ENCODE data around the gene DMBT1.

Gene DMBT1

DNA sequence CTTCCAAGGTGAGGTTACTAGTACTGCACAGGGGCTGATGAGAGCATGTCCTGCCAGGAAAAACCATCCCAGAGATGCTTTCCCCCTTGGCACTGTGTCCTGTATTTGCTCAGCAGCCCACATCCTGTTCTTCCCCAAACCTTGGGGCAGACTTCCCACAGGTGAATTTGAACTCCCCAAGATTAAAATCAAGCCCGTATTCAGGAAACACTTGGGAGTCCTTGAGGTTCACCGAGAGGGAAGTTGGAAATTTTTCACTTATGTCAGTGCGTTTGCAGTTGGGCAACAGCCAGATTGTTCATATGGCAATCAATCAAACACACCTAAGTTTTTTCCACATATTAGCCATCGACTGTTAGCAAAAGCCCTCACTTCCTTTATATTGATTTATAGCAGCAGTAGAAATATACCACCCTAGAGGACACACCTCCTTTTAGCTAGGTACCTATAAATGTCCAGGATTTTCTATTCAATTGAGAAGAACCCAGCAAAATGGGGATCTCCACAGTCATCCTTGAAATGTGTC lies at the start of gene DMBT1:
TSS of gene DMBT1 (plus strand) at position 476 of the 526 bp plus-strand sequence. CDS start at position 493, 17 bp downstream.
- DNase-seq (ENCODE audit: low read depth in 1 of 2, low spot score in 1 of 2) = peak in 1 of 2 experiments; percentile 73
- no peak for TF ChIP-seq JUND (IDR thresholded peaks at IDR 0.05; ENCODE audit: low read depth)
- in situ Hi-C loops (cut with HindIII; ENCODE audit: low pct_unique_long_range_greater_than_20kb, low sequenced_read_pairs) = no loop called here

DNA sequence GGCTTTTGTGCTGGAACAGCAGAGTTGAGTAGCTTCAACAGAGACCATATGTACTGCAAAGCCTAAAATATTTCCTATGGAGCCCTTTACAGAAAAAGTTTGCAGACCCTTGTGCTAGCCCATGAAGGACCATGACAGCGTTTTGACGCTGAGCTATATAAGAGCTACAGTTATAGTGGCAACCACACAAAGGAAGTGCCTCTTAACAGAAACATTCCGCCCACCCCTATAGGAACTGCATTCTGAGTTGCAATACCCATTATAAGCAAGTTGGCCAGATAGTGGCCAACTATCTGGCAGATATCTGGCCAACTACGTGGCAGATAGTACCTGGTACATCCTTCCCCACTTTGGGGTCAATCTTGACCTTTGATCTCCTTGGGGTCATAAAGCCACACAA lies 47.5 kb upstream of the DMBT1 start:
- in situ Hi-C loops (cut with HindIII; ENCODE audit: low pct_unique_long_range_greater_than_20kb, low sequenced_read_pairs) = no loop called here
- no peak for DNase-seq (ENCODE audit: low read depth in 1 of 2, low spot score in 1 of 2)
- no peak for TF ChIP-seq JUND (IDR thresholded peaks at IDR 0.05; ENCODE audit: low read depth)

DNA sequence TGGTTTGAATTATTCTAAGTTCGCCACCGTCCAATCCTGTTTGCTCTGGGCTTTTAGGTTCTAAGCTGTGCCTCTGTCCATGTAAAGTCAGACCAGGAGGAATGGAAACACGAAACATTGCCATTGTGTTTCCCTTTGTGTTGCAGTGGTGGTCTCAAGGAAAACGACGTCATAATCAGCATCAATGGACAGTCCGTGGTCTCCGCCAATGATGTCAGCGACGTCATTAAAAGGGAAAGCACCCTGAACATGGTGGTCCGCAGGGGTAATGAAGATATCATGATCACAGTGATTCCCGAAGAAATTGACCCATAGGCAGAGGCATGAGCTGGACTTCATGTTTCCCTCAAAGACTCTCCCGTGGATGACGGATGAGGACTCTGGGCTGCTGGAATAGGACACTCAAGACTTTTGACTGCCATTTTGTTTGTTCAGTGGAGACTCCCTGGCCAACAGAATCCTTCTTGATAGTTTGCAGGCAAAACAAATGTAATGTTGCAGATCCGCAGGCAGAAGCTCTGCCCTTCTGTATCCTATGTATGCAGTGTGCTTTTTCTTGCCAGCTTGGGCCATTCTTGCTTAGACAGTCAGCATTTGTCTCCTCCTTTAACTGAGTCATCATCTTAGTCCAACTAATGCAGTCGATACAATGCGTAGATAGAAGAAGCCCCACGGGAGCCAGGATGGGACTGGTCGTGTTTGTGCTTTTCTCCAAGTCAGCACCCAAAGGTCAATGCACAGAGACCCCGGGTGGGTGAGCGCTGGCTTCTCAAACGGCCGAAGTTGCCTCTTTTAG lies 46.3 kb upstream of the DMBT1 start:
- no peak for DNase-seq (ENCODE audit: low read depth in 1 of 2, low spot score in 1 of 2)
- in situ Hi-C loops (cut with HindIII; ENCODE audit: low pct_unique_long_range_greater_than_20kb, low sequenced_read_pairs) = no loop called here

GRCh38 chr10:122515022-122515424 lies 45.5 kb upstream of the DMBT1 start:
- in situ Hi-C loops (cut with HindIII; ENCODE audit: low pct_unique_long_range_greater_than_20kb, low sequenced_read_pairs) = no loop called here
- no peak for TF ChIP-seq JUND (IDR thresholded peaks at IDR 0.05; ENCODE audit: low read depth)
- no peak for DNase-seq (ENCODE audit: low read depth in 1 of 2, low spot score in 1 of 2)

More for the DNA sequence above, 46.3 kb upstream of the DMBT1 start:
- TF ChIP-seq JUND (IDR thresholded peaks at IDR 0.05; ENCODE audit: low read depth) = no peak

- no peak for TF ChIP-seq JUND (IDR thresholded peaks at IDR 0.05; ENCODE audit: low read depth)
- in situ Hi-C loops (cut with HindIII; ENCODE audit: low pct_unique_long_range_greater_than_20kb, low sequenced_read_pairs) = no loop called here
Observed at GRCh38 chr10:122515588-122516231, 44.8 kb upstream of the DMBT1 start.

GRCh38 chr10:122516734-122517133 lies 43.8 kb upstream of the DMBT1 start:
- in situ Hi-C loops (cut with HindIII; ENCODE audit: low pct_unique_long_range_greater_than_20kb, low sequenced_read_pairs) = no loop called here
- no peak for DNase-seq (ENCODE audit: low read depth in 1 of 2, low spot score in 1 of 2)
- no peak for TF ChIP-seq JUND (IDR thresholded peaks at IDR 0.05; ENCODE audit: low read depth)

More at GRCh38 chr10:122515588-122516231, 44.8 kb upstream of the DMBT1 start:
- DNase-seq (ENCODE audit: low read depth in 1 of 2, low spot score in 1 of 2) = no peak

- no peak for DNase-seq (ENCODE audit: low read depth in 1 of 2, low spot score in 1 of 2)
- in situ Hi-C loops (cut with HindIII; ENCODE audit: low pct_unique_long_range_greater_than_20kb, low sequenced_read_pairs) = no loop called here
- no peak for TF ChIP-seq JUND (IDR thresholded peaks at IDR 0.05; ENCODE audit: low read depth)
Observed at GRCh38 chr10:122519144-122519543, 41.4 kb upstream of the DMBT1 start.

- no peak for DNase-seq (ENCODE audit: low read depth in 1 of 2, low spot score in 1 of 2)
- in situ Hi-C loops (cut with HindIII; ENCODE audit: low pct_unique_long_range_greater_than_20kb, low sequenced_read_pairs) = no loop called here
- no peak for TF ChIP-seq JUND (IDR thresholded peaks at IDR 0.05; ENCODE audit: low read depth)
Observed at GRCh38 chr10:122519873-122520272, 40.7 kb upstream of the DMBT1 start.

DNA sequence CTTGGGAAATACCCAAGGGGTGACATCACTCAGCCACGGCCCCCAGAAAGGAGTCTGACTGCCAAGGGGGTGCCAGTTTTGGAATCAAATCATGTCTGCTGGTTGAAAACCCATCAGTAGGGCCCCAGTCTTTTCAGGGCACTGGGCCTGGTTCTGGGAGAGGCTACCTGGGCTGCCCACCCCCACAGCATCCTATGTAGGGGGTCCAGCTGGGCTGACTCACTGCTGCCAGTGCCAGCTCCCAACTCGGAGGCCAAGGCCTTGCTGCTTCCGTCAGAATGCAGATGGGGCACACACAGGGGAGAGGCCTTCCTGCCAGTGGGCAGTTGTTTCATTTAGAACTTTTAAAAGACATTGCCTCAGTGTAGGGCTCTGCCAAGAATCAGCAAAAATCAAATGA lies 39.5 kb upstream of the DMBT1 start:
- DNase-seq (ENCODE audit: low read depth in 1 of 2, low spot score in 1 of 2) = no peak
- TF ChIP-seq JUND (IDR thresholded peaks at IDR 0.05; ENCODE audit: low read depth) = no peak
- in situ Hi-C loops (cut with HindIII; ENCODE audit: low pct_unique_long_range_greater_than_20kb, low sequenced_read_pairs) = no loop called here

DNA sequence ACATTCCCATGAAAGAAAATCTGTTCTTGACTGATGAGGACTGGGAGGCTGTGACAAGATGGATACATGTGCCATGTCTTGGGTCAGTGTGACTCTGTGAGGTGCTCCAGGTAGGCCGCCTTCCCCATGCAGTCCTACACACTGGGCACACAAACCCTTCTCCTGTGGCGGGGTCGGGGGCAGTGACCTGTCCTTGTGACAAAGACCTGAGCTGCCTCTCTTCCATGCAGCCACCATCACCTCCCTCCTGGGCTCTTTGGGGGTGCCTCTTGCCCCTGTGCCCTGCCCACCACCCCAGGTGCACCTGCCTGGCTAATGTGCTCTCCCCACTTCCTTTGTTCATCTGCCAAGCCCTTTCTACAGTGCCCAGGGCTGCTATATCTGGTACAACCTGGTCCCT lies 35.7 kb upstream of the DMBT1 start:
- in situ Hi-C loops (cut with HindIII; ENCODE audit: low pct_unique_long_range_greater_than_20kb, low sequenced_read_pairs) = no loop called here
- no peak for DNase-seq (ENCODE audit: low read depth in 1 of 2, low spot score in 1 of 2)
- TF ChIP-seq JUND (IDR thresholded peaks at IDR 0.05; ENCODE audit: low read depth) = no peak

DNA sequence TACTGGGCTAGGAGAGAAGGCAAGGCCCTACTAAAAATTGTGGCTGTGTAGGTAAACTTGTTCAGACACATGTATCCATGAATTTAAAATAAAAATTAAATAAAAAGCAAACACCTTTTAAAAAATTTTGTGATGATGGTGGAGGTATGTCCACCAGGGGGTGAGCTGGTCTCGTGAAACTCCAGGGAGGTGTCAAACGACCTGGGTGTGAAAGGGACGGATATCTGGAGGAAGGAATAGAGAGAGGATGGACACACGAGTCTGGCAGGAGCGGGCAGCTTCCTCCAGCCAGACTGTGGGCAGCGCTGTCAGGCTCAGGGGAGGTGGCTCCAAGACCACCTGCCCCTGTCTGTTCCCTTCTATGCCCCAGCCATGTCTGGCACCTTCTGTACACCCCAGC lies 34.8 kb upstream of the DMBT1 start:
- no peak for TF ChIP-seq JUND (IDR thresholded peaks at IDR 0.05; ENCODE audit: low read depth)
- DNase-seq (ENCODE audit: low read depth in 1 of 2, low spot score in 1 of 2) = peak in 1 of 2 experiments; percentile 52
- in situ Hi-C loops (cut with HindIII; ENCODE audit: low pct_unique_long_range_greater_than_20kb, low sequenced_read_pairs) = no loop called here

GRCh38 chr10:122526892-122527291 lies 33.7 kb upstream of the DMBT1 start:
- no peak for TF ChIP-seq JUND (IDR thresholded peaks at IDR 0.05; ENCODE audit: low read depth)
- no peak for DNase-seq (ENCODE audit: low read depth in 1 of 2, low spot score in 1 of 2)
- in situ Hi-C loops (cut with HindIII; ENCODE audit: low pct_unique_long_range_greater_than_20kb, low sequenced_read_pairs) = no loop called here

DNA sequence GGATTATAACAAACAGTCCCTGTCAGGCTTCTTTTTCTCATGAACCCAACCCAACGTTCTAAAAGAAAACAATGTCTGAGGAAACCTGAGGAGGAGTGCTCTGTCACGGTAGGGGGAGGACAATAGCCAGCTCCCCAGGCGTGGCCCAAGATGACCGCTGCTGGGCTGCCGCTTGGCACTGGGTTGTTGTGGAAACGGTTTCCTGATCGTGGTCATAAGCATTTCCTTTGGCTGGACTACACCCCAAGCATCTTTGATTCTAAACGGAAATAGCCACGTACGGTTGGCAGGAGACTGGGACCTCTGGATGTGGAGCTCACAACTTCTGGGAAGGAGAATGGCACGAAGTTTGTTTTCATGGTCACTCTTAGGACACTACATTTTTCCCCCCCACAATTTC lies 30.4 kb upstream of the DMBT1 start:
- TF ChIP-seq JUND (IDR thresholded peaks at IDR 0.05; ENCODE audit: low read depth) = no peak
- in situ Hi-C loops (cut with HindIII; ENCODE audit: low pct_unique_long_range_greater_than_20kb, low sequenced_read_pairs) = no loop called here
- no peak for DNase-seq (ENCODE audit: low read depth in 1 of 2, low spot score in 1 of 2)

Data from T47D (cell line).